HG02885 (cell line): Measurements from ENCODE around the gene OXCT2.

Experiments used
- ATAC-seq: cut with Tn5 transposase; IDR thresholded peaks from one replicate; pipeline ENCODE4 v1.9.1; 2021; ENCODE audit warnings: mild to moderate bottlenecking; ENCODE audit not compliant: unreplicated experiment, poor library complexity

The OXCT2 gene

GRCh38 chr1:39738622-39739366 is 32.4 kb downstream of the OXCT2 start, which contains the start of gene PPIE:
TSS of gene PPIE (plus strand) at chr1:39738882. CDS start at chr1:39738901, 19 bp downstream.
- peak; percentile 90 for ATAC-seq

DNA sequence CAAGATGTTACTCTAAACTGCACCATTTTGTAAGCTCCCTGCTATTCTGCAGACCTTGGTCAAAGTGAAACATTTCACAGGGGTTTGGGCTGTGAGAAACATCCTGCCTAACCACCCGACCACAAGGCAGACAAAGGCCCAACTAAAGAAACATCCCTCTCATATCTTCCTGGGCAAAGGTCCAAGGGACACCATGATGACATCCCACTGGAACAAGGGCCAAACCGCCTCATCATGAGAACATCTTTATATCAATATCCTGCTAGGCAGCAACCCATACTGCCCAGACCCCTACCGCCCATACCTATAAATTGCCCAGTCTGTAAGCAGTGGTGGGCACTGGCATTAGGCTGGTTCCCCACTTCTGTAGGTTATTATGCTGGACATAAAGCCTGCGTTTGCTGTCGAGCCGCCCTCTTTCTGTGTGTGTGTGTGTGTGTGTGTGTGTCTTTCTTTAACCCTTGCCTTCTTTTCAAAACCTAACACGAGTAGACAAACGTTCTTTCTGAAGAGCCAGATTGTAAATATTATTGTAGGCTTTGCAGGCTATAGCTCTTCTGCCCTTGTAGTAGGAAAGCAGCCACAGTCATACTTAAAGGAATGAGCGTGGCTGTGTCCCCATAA is 33.5 kb downstream of the OXCT2 start:
- ATAC-seq, result no peak

DNA sequence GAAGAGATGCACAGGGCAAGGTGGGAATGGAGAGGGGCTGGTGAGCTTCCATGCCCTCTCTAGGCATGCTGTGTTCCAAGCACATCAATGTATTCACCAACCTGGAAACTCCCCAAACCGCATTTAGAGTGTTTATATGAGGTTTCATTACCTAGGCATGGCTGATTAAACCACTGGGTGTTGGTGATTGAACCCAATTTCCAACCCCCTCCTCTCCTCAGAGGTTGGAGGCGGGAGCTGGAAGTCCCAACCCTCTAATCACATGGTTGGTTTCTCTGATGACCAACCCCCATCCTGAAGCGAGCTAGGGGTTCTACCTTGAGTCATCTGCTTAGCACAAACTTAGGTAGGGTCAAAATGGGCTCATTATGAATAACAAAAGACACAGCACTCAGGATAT is 35.4 kb downstream of the OXCT2 start:
- no peak for ATAC-seq

GRCh38 chr1:39733161-39733560 is 38.0 kb downstream of the OXCT2 start:
- ATAC-seq, result no peak

DNA sequence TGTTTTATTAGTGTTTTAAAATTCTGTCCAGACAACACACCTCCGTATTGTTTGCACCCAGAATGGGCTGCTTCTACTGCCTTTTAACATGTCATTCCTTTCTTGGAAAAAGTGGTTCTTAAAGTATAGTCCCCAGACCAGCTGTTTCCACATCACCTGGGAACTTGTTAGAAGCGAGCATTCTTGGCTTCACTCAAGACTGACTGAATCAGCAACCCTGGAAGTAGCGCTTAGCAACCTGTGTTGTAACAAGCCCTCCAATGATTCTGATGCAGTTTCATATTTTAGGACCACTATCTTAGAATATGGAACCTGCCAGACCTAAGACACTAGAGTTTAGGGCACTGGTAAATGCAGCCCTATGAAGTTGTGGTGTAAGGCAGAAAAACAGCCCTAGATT is 38.4 kb downstream of the OXCT2 start:
- ATAC-seq, result no peak

DNA sequence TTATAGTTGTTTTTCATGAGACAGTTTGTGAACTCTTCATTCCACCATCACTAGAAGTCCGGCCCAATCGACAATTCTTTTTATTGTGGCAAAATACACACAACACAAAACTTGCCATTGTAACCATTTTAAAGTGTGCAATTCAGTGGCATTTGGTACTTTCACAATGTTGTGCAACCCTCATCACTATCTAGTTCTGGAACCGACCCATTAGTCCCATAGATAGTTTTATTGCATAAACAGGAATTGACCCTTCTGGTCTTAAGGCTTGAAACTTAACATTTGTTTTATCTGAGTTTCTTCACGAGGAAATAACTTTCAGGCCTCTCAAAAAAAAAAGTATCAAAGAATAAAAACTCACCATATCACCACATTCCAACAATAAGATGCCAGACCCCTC is 41.3 kb downstream of the OXCT2 start:
- no peak for ATAC-seq

DNA sequence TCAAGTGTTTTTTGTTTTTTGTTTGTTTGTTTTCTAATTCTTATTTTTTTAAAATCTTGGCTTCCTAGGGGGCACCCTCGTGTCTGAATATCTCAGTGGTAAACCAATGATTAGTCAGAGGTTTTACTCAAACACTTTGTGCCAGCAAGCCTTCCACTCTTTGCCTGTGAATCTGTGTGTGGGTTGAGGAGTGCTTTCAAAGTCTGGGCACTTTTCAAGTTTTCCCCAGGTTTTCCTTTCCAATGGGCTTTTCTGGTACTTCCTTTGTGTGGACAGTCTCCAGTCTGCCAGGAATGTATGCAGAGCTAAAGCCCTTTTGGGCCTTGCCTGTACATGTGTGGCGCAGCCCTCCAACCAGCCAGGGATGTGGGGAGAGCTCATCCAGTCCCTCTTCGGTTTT is 42.1 kb downstream of the OXCT2 start:
- ATAC-seq, result no peak

GRCh38 chr1:39727932-39728317 is 43.2 kb downstream of the OXCT2 start:
- ATAC-seq, result no peak

DNA sequence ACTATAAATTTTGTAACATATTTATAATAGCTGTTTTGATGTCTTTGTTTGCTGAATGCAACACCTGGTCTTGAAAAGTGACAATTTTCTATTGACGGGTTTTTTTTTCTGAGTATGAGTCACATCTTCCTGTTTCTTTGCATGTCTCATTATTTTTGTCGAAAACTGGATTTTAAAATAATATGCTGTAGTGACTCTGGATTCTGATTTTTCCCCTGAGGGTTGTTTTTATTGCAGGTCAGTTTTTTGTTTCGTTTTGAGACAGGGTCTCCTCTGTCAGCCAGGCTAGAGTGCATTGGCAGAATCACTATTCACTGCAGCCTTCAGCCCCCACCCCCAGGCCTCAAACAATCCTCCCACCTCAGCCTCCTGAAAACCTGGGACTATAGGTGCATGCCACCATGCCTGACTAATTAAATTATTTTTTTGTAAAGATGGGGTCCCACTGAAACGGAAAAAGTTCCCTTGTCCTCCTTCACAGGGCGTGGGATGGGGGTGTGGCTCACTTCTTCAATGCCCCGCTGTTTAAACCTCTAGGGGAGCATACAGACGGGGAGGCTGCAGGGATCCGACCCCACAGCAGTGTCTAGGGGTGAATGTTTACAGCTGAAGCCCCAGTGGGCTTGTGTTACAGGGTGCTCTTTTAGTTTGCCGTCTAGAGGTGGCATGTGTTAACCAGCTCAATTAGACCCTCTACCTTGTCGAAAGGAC is 43.8 kb downstream of the OXCT2 start:
- ATAC-seq, result no peak

DNA sequence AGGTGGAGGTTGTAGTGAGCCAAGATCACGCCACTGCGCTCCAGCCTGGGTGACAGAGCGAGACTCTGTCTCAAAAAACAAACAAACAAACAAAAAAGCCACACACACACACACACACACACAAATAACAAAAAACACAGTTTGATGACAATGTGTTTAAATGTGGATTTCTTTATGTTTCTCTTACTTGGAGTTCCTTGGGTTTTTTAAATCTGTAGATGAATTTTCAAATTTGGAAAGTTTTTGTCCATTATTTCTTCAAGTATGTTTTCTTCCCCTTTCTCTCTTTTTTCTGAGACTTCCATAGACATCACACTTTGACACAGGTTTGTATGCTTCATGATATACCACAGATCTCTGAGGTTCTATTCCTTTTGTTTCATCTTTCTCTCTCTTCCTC is 44.5 kb downstream of the OXCT2 start:
- ATAC-seq, result no peak

- no peak for ATAC-seq
Observed at GRCh38 chr1:39722495-39722894, 48.7 kb downstream of the OXCT2 start.

DNA sequence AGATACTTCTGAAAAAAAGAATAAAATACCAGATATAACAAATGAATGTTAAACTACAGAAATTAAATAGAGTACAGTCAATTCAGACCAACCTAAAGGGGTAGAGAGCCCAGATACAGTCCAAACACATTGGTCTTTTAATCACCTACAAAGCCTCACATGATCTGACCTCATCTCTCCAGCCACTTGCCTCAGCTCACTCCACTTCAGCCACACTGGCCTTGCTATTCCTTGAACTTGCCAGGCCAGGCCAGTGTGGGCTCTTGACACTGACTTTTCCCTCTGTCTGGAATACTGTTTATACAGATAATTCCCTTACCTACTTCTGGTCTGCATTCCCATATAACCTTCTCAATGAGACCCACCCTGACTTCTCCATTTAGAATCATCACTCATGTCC is 49.5 kb downstream of the OXCT2 start:
- no peak for ATAC-seq

DNA sequence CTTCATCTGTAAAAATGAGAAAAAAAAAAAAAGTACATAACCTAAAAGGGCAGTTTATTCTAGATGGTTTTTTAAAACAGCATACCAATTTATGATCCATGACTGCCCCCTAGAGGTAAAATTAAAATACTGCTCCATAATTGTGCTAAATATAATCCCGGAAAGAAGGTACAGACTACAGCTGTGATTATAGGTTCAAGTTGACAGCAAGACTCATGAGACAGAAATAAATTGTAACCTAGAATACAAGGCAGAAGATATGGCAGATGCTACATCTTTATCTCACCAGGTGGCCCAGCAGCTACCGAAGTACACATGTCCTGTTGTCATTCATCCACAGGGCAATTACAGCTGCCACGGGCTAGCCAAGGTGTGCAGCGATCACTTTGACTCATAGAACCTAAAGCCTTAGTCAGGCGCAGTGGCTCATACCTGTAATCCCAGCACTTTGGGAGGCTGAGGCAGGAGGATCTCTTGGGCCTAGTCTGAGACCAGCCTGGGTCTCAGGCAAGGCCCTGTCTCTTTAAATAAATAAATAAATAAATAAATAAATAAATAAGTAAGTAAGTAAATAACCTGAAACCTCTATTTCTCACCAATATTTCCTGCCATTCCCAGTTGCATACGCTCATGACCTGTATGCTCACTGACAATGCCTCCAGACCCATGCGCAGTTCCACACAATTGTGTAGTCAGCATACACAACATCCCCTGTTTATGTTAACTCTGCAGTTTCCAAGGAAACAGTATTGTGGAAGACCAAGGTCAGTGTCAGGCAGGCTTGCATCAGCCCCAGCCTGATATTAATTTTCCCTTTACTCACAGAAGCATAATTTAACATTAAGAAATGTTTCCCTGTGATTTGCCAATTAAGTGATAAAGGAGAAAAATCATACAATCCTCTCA is 50.8 kb downstream of the OXCT2 start:
- ATAC-seq, result no peak
